ENCODE data around the gene IRS1.

DNA sequence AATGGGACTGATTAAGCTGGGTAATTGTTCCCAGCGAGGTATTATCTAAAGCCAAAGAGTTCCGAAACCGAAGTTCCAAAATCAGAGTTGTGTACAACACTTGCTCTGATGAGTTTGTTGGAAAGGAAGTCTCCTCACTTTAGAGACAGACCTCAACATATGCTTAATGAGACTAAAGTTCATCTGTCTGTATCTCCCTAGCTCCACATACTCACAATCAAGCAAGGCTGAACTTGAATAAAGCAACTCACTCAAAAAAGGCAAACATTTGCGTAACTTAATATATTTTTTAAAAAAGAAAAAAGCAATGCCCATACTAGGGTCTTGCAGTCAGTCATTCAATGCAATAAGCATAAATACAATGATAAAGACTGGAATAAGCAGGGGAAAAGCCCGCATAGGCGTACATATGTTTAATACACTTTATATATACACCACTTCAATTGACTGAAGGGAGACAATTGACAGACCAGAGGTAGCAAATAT is 60.0 kb downstream of the IRS1 start:
- TF ChIP-seq, protein P1, sequence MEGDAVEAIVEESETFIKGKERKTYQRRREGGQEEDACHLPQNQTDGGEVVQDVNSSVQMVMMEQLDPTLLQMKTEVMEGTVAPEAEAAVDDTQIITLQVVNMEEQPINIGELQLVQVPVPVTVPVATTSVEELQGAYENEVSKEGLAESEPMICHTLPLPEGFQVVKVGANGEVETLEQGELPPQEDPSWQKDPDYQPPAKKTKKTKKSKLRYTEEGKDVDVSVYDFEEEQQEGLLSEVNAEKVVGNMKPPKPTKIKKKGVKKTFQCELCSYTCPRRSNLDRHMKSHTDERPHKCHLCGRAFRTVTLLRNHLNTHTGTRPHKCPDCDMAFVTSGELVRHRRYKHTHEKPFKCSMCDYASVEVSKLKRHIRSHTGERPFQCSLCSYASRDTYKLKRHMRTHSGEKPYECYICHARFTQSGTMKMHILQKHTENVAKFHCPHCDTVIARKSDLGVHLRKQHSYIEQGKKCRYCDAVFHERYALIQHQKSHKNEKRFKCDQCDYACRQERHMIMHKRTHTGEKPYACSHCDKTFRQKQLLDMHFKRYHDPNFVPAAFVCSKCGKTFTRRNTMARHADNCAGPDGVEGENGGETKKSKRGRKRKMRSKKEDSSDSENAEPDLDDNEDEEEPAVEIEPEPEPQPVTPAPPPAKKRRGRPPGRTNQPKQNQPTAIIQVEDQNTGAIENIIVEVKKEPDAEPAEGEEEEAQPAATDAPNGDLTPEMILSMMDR (IDR thresholded peaks at IDR 0.05), result no peak
- no peak for TF ChIP-seq POLR2A (IDR thresholded peaks at IDR 0.05)
